ENCODE results near the gene SMPD2. TPM values are rescaled to one million over a fixed set of nuclear protein-coding genes. Genes with fewer than 3 reads are reported as not detected.

Gene SMPD2
- total and polyA plus RNA-seq, 2 experiments from 2014 or later = 5.6 to 10.9 TPM

- TF ChIP-seq, protein P1, sequence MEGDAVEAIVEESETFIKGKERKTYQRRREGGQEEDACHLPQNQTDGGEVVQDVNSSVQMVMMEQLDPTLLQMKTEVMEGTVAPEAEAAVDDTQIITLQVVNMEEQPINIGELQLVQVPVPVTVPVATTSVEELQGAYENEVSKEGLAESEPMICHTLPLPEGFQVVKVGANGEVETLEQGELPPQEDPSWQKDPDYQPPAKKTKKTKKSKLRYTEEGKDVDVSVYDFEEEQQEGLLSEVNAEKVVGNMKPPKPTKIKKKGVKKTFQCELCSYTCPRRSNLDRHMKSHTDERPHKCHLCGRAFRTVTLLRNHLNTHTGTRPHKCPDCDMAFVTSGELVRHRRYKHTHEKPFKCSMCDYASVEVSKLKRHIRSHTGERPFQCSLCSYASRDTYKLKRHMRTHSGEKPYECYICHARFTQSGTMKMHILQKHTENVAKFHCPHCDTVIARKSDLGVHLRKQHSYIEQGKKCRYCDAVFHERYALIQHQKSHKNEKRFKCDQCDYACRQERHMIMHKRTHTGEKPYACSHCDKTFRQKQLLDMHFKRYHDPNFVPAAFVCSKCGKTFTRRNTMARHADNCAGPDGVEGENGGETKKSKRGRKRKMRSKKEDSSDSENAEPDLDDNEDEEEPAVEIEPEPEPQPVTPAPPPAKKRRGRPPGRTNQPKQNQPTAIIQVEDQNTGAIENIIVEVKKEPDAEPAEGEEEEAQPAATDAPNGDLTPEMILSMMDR (conservative IDR thresholded peaks at IDR 0.05; ENCODE audit: low read depth in 2 of 2) = no peak
- TF ChIP-seq POLR2AphosphoS5 (IDR thresholded peaks at IDR 0.05; ENCODE audit: low read depth) = no peak
- no peak for TF ChIP-seq EZH2phosphoT487 (IDR thresholded peaks at IDR 0.05; ENCODE audit: unreplicated experiment)
- peaks cover 33% of the 10 kb centered on the region for H3K36me3 Mint-ChIP-seq (ENCODE audit: low read depth)
- H3K79me2 ChIP-seq (replicated peaks; ENCODE audit: insufficient read depth) = no peaks in the 10 kb centered on the region
- no peak overlapping the region for H2AFZ ChIP-seq
- no peaks in the 10 kb centered on the region; the same call in 1 of the 2 replicates for H4K20me1 ChIP-seq (replicated peaks; ENCODE audit: insufficient read depth)
- peaks cover 5% of the 10 kb centered on the region; the same call in 1 of the 2 replicates for H3F3A ChIP-seq (replicated peaks; ENCODE audit: low read depth)
- H3K4me1 Mint-ChIP-seq = peaks cover 12% of the 10 kb centered on the region; the same call in 2 of the 3 replicates
- H3K27ac ChIP-seq (ENCODE audit: low read depth) = no peak overlapping the region
- ATAC-seq (no peak), DNase-seq (ENCODE audit: low spot score) (no peak)
- H3K9me3 Mint-ChIP-seq = no peaks in the 10 kb centered on the region
- peaks cover 24% of the 10 kb centered on the region for H3K27me3 Mint-ChIP-seq (ENCODE audit: insufficient read depth, low read depth, poor library complexity)
- H3K27ac Mint-ChIP-seq = no peak overlapping the region
- H3K4me3 Mint-ChIP-seq = no peak overlapping the region
- H3K27me3 ChIP-seq (ENCODE audit: insufficient read depth) = peaks cover 14% of the 10 kb centered on the region
- no peak overlapping the region for H3K4me3 ChIP-seq
- peaks cover 3% of the 10 kb centered on the region; the same call in 1 of the 2 replicates for H3K36me3 ChIP-seq (ENCODE audit: insufficient read depth)
- H3K4me1 ChIP-seq (ENCODE audit: insufficient read depth) = peaks cover 8% of the 10 kb centered on the region; the same call in 1 of the 2 replicates
- H3K4me2 ChIP-seq = no peak overlapping the region
- H3K9me2 ChIP-seq (ENCODE audit: insufficient read depth) = no peaks in the 10 kb centered on the region
Observed at GRCh38 chr6:109443425-109443950, 3.0 kb downstream of the SMPD2 start.

DNA sequence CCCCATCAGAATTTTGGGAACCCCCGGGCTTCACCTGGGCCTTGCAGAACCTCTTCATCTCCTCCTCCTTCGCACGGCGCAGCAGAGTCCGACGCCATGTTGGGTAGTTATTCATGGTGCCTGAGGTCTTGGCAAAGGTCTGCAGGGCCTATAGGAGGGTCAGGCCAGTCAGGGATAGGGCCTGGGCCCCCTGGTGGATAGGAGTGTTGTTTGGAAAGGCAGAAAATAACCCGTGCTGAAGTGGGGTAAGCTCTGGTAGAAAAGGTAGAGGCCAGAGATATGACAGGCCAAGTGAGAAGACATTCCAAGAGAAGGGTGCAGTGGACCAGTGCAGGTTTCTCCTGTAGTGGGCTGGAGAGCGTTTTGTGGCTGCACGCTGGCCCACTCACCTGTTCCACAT, 4.9 kb downstream of the SMPD2 start:
- H3K79me2 ChIP-seq (replicated peaks; ENCODE audit: insufficient read depth) = no peaks in the 10 kb centered on the region
- Mint-ChIP-seq H3K27me3 (ENCODE audit: insufficient read depth, low read depth, poor library complexity) (peaks cover 22% of the 10 kb centered on the region), H3K9me3 (no peaks in the 10 kb centered on the region), H3K36me3 (ENCODE audit: low read depth) (peaks cover 33% of the 10 kb centered on the region), H3K27ac (no peak overlapping the region), H3K4me1 (peaks cover 17% of the 10 kb centered on the region; the same call in 2 of the 3 replicates), H3K4me3 (no peak overlapping the region)
- DNase-seq (ENCODE audit: low spot score) (no peak), ATAC-seq (no peak)
- no peak overlapping the region for H3K4me3 ChIP-seq
- no peak overlapping the region for H2AFZ ChIP-seq
- H3K27me3 ChIP-seq (ENCODE audit: insufficient read depth) = no peaks in the 10 kb centered on the region
- no peak overlapping the region for H3K4me2 ChIP-seq
- H3F3A ChIP-seq (replicated peaks; ENCODE audit: low read depth) = 0 out of 2 replicates have a peak, but pooled peaks cover 5% of the 10 kb centered on the region
- H3K36me3 ChIP-seq (ENCODE audit: insufficient read depth) = peaks cover 3% of the 10 kb centered on the region; the same call in 1 of the 2 replicates
- TF ChIP-seq ETS1 (IDR thresholded peaks at IDR 0.05) (no peak), NANOG (IDR thresholded peaks at IDR 0.05; ENCODE audit: borderline replicate concordance) (no peak)
- TF ChIP-seq, protein P1 (conservative IDR thresholded peaks at IDR 0.05; ENCODE audit: low read depth in 2 of 2) = peak; percentile 21 to 25; a peak in 1 of 4 replicates
- H3K27ac ChIP-seq (ENCODE audit: low read depth) = no peak overlapping the region
- no peaks in the 10 kb centered on the region for H3K9me2 ChIP-seq (ENCODE audit: insufficient read depth)
- H3K4me1 ChIP-seq (ENCODE audit: insufficient read depth) = peaks cover 8% of the 10 kb centered on the region; the same call in 1 of the 2 replicates
- H4K20me1 ChIP-seq (replicated peaks; ENCODE audit: insufficient read depth) = no peaks in the 10 kb centered on the region; the same call in 1 of the 2 replicates

Measured in GM23338 (cell line).